Dedifferentiated amniotic fluid mesenchymal stem cell (primary cell): Measurements from ENCODE around the gene LARGE1.

Source experiments
- DNase-seq: peaks from one replicate; pipeline ENCODE4 v3.0.0-alpha.2; 2016; ENCODE audit errors: extremely low spot score

LARGE1 gene

DNA sequence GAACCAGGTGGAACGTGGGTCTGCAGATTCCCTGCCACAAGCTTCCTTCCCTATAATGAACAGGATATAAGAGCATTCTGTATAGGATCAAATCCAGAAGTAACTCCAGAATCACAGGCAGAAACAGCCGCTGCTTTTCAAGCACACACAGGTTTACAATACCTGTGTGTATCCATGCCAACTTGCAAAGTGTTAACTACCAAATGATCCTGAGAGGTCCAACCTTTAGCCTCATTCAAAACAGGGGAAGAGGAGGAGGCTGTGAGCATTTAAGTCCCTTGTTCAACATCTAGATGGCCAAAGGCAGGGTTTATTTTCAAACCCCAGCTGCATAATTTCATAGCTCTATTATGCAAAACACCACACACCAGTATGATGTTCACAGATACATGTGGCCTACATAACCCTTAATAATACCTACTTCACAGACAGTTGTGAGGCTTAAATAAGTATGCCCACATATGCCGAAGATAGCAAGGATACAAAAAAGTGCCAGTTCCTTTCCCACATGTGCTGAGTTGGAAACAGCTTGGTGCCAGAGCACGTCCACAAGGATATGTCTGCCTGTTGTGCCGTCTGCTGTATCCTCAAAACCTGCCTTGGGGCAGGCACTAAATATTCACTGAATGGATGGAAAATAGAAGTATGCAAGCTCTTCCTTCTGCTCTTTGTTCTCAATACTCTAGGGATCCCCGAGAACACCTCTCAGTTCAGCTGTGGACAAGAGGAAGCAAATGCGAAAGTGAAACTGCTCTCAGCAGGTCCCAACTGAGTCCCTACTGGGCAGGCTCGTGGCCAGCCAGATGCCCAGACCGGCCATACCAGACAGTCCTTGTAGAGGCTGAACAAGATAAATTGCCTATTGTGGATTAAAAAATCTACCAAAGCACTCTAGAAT is 66.8 kb downstream of the LARGE1 start:
- DNase-seq = peak; percentile 71

DNA sequence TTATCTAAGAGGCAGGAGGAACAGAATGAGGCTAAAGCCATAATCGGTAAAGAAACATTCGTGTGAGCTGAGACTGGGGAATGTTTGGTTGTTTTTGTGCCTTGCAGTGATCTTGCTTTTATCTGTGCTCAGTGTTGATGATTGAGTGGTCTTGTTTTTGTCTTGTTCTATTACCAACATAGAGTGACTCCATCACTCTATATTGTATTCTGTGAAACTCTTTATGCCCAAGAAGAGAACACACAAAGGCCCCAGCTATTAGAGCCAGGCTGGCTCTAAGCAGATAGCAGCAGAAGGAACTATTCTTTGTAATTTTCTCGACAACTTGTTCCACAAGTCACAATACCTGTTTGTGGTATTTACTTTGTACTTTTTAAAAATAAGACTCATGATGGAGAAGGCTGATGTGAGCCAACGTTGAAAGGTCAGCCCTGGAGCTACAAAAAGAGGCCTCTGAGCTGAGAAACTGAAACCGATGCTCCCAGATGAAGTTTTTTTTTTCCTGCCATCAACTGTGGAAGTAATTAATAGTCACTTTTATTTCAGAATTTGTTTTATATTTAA is 68.4 kb downstream of the LARGE1 start:
- no peak for DNase-seq

DNA sequence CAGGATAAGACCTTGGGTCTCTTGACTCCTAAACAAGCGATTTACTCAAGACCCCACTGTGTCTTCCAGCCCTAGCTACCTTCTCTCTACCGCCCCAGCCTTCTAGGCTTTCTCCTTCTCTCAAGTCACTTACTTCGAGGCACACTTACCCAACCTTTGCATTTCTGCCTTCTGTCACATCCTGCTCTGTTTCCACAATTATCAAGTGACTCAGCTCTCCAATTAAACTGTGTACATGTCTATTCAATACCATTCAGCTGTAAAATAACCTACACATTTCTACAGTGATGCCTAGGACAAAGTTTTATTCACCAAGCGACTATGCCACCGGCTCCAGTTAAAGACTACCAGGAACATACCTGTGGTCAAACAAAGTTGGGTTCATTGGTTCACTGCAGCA is 69.0 kb downstream of the LARGE1 start:
- DNase-seq = no peak

DNA sequence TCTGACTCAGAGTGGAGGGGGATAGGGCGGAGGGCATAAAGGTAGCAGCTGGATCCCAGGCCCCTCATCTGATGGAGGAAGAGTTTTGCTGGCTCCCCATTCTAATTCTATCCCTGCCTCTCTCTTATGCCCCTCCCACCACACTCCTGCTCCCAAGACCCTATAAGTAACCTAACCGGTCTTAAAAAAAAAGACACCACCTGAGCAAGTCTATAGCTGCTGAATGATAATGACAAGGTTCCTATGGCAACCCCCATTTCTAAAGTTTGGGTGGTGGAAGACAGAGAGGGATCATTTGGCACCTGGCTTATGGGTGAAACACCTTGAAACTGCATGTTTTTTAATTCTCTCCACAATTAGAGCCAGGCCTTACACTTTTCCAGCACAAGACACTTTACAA is 69.6 kb downstream of the LARGE1 start:
- no peak for DNase-seq

DNA sequence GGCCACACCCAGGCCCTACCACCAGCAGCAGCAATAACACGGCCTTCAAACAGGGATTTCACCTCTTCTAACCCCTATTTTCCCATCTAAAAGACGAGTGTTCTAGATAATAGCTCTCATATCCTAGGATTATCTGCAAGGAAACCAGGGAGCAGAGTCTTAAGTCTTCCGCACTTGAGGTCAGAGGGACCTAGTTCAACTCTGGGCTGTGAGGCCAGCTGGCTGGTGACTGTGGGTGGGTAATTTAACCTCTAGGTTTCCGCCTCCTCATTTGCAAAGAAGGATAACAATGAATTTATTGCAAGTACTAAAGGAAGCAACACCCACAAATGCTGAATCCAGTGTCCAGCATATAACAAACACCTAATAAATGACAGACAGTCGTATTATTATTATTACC is 70.1 kb downstream of the LARGE1 start:
- no peak for DNase-seq

DNA sequence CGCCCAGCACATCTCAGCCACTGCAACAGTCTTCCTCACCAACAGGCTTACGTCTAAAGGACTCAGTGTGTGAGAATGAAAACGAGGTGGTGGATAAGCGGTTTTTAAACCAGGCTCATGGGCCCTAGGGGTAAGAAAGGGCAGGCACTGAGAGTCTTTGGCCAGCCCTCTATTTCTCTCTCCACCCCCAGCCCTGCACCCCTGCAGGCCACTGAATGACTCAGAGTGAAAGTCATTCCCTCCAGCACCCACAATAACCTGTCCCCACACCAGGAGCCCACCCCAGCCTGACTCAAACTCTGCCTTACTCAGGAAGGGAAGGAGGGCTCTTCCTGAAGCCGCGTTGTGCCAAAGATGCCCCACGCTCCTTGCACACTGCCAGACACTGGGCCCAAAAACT is 72.0 kb downstream of the LARGE1 start:
- DNase-seq = no peak

DNA sequence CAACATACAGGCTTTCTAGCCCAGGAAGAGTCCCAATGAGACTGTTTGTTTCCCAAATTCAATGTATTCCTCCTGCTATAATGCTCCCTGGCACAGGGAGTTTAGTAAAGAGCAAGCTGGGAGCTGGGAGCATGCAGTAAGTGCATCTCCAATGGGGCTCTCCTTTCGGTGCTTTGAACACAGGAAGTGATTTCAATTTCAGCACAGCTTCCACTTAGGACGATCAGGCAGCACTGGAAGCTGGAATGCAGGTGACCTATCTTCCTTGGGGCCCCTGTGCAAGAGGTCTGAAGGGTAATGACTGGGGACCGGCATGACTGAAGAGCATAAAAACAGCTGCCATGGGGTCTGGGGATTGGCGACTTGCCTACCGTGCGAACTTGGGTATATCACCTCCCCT is 76.0 kb downstream of the LARGE1 start:
- no peak for DNase-seq

DNA sequence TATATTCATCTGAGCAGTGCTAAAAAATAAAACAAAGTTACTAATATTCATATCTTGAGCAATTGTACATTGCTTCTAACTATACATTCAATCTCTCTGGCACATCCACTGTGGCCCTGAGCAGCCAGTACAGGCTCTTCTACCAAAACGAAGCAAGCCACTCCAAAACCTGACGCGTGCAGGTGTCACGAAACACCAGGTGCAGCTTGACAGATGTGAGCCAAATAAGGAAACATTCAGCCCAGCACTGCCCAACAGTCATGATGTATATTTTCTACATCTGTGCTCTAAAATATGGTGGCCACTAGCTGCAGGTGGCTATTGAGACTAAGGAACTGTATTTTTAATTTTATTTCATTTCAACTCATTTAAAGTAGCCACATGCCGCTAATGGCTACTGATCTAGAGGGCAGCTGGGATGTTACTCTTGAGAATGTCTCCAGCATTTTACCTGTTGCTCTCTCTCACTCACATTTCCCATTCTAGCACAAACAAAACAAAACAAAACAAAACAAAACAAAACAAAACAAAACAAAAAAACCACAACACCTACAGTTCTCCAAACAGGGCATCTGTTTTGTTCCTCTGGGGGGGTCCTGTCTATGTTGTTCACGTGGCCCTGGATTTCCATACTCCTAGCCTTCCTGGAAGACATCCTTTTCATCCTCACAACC is 77.7 kb downstream of the LARGE1 start:
- DNase-seq = no peak

DNA sequence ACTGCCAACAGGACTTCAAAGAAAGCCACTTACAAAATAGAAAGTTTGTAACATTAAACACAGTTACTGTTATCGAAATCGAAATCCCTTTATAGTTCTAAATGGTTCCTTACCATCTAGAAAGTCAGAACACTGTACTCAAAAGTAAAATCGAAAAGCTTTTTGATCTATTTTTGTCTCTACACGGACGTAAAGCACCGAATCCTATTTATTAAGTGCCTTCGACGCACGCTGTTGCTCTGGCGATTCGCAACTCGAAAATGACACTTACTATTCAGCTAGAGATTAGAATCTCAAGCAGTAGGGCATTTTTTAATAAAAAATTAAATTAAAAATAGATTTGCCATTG is 78.3 kb downstream of the LARGE1 start:
- no peak for DNase-seq

DNA sequence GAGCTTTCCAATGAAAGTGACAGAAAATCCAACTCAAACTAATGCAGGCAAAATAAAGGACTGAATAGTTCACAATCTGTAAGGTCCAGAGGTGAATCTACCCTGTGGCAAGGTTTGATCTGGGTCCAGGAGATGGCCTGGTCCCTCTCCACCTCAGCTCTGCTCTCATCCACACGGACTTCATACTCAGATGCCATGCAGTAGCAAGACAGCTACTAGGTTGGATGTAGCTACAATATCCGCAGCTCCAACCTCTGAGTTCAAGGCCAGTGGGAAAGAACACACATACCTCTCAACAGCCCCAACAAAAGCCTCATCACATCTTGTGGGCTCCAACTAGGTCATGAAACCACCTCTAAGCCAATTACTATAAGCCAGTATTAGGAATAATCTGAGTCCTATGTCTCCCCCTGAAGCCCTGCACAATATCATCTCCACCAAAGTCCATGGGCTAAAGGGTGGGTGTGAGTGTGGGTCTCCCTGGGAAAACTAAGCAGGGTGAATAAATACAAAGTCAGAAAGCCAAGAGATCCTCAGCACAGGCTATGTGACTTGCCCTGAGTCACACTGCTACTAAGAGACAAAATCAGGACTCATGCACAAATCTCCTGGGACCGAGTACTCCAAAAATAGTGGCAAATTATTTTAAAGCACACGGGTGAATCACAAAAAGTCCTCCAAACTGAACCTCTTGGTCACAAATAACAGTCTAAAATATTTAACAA is 78.8 kb downstream of the LARGE1 start:
- no peak for DNase-seq

DNA sequence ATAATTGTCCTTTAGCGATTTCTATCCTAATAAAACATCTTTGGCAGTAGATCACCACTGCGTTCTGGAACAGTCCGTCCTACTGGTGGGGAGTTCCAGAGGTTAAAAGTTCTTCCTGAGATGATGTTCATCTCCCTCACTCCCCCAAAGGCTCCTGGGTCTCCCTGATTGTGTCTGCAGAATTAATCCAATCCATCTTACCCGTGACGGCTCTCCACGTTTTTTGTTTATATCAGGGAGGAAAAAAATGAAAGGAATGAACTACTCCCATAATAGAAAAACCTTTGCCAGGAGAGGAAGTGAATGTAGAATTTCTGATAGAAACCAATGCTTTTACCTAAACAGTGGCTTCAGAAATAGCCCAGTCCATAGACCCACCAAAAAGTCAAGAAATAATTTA is 81.6 kb downstream of the LARGE1 start:
- DNase-seq = no peak

DNA sequence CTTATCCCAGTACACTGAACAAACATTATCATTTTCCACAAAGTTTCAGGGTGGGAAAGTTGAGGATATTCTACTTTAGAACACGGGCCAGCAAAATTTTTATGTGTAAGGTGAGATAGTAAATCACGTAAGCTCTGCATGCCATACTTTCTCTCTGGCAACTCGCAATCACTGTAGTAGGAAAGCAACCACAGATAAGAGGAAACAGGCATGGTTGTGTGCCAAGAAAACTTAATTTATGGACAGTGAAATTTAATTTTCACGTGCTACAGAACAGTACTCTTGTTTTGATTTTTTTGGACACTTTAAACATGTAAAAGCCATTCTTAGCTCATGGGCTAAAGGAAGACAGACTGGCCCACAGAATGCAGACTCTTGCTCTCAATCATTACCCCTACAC is 82.5 kb downstream of the LARGE1 start:
- DNase-seq = no peak

DNA sequence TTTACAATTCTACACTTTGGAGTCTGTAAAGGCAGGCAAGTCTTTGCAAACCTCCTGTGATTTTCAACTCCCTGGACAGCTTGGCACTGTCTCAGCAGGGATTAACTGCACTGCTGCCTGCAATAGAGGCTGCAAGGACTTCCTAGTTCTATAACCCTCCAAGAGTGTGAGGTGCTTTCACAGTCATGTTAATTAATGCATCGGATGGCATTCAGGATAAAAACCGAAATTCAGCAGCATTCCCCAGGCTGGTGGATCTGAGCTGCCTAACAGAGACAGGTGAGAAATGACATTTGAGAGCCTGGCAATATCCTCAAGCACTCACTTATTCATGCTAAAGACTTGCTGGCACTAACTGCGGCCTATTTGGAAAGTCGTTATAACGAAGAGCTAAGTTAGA is 85.0 kb downstream of the LARGE1 start:
- DNase-seq = no peak

DNA sequence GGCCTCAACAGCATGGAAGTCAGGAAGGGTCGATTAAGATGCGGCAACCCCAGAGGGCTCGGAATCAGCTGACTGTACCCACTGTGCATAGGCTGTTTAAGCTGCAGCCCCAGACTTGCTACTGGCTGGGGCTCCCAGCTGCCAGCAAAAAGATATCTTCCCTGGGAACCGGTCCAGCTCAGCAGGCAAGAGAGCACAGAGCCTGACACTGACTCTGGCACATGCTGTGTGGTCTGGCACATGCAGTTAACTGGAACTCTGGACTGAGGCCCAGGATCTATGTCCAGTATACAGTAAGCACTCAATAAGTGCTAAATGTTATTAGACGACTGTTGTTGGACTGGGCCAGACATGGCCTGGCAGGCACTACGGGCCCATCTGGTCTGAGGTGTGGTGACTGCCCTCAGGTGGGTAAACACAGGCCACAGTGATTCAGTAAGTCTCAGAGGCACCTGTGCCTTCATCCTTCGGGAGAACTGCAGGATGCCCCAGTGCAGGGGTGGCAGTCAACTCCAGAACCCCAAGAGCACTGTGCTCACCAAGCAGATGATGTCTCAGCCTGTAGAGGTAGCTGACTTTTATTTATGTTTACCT is 87.6 kb downstream of the LARGE1 start:
- no peak for DNase-seq

DNA sequence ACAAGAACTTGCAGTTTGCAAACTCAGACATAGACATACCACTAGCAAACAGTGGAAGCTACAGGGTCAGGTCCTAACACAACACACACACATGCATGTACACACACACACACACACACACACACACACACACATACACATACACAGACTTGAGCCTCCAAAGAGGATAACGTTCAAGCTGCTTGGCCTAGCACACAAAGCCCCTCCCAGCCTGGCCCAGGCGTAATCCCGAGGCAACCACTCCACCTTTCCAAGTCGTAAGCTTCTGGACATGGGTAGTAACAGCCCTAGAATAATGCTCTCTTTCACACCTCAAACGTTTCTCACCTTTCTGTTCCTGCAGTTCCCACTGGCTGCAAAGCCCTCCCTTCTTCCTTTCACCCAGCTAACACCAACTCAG is 88.6 kb downstream of the LARGE1 start:
- DNase-seq = no peak

DNA sequence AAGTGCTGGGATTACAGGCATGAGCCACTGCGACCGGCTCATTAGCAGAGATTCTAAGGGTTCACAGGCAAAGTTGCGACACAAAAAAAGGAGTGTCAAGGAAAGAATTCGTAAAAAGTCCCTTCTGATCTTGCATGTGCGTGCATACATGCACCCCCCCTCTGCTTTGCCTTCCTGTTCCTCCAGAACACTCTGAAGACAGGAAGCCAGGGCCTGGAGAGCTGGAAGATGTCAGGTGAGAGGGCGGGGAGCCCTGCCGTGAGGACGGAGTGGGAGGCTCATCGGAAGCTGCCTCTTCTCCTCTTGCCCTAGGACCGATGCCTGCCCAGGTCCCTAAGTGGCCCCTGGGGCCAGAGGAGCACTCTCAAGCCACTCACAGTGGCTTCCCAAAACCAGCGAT is 89.1 kb downstream of the LARGE1 start:
- DNase-seq = no peak

DNA sequence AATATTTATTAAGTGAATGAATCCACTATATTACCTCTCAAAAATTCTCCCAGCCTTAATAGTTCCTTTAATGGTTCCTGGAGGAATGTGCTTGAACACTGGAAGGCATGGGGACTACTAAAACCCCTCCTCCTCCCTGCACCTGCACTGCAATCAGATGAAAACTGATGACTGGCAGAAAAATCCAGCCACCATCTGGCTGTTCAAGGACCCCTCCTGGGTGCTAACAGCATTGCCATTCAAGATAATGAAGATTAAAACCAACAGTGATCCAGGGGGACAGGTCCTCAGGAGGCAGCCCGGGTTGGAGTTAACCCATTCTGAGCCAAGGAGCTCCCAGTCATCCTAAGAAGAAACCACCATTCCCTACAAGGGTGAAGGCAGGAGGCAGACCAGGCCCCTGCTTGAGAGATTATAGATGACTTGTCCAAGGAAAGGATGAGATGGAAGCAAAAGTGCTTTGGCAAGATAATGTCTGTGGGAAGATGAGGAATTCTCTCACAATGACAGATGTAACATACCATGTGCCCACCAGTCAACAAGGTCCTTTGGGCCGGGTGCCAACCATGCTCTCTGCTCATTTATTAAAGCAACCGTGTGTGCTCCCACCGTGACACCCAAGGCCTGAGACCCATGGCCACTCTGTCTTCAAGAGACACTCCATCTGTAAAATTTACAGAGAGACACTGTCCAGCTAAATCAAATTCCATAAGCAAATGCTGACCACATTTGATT is 90.6 kb downstream of the LARGE1 start:
- no peak for DNase-seq

DNA sequence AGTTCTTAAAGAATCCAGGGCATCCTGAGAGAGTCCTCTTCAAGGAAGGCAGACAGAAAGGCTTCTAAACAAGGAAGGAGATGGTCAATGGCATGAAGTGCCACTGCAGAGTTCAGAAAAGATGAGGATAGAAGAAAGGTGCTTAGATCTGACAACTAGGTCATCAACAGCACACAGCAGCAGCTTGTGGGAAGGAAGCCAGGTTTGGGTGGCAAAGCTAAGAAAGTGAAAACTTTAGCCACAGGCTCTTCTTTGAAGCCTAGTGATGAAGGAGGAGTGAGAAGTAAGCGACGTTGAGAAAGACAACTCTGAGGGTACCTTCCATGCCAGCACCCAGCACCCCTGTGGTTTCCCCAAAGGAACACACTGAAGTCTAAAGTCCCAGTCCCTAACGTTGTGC is 92.0 kb downstream of the LARGE1 start:
- DNase-seq = no peak

DNA sequence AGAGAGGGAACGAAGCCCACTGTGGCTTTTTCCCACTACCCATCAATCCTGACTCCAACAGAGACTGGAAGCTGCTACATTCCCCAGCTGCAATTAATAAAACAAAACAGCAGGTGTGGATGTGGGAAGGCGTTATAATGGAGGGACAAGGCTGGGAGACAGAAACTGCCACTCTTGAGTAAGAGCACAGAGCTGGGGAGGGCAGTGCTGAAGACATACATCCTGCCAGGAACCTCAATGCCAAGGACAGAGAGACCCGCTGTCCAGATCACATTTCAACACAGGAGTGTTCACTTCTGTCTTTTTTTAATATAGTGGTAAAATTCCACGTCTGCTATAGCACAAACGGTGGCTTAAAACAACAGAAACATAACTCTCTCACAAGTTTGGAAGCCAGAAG is 94.5 kb downstream of the LARGE1 start:
- DNase-seq = no peak

DNA sequence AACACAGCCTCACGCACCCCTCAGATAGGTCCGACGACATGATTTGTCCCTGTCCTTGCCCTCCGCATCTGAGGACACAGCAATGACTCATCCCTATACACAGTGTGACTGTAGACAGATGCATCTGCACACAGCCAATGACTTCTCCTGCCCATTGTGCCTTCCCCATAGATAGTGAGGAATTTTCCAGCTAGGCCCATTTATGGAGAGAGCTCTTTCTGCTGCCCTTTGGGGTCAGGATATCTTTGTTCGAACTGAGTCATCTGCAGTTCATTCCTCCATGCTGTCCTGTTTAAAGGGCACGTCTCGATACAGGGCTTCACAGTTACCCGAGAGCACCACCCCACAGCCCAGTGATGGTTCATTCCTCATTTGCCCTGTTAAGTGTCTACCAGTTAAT is 96.7 kb downstream of the LARGE1 start:
- DNase-seq = no peak

DNA sequence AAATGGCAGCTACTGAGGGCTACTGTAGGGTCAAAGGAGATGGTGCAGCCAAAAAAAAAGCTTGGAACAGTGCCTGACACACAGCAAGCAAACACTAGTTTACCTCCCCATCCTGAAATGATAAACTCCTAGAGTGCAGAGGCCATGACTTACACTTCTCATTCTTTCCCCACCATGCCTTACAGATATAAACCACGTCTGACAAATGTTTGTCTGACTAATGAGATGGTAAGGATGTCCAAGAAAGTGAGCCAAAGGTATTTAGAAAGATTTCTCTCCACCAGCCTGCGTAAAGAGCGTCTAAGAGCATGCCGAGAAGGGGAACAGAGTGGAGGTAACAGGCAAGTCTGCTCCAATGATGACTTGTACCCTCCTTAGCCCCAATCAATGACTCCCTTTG is 99.0 kb downstream of the LARGE1 start:
- DNase-seq = no peak
